ENCODE data around the gene DPY19L1. TPM values are rescaled to one million over a fixed set of nuclear protein-coding genes. Genes with fewer than 3 reads are reported as not detected.
"Not testable (repeated sequence)": the region's sequence is repeated elsewhere in the genome, so short reads cannot be mapped to it uniquely, and the experiment has no call there.

The DPY19L1 gene
- total and polyA plus RNA-seq, 2 donors, result 5.5 to 10.8 TPM

DNA sequence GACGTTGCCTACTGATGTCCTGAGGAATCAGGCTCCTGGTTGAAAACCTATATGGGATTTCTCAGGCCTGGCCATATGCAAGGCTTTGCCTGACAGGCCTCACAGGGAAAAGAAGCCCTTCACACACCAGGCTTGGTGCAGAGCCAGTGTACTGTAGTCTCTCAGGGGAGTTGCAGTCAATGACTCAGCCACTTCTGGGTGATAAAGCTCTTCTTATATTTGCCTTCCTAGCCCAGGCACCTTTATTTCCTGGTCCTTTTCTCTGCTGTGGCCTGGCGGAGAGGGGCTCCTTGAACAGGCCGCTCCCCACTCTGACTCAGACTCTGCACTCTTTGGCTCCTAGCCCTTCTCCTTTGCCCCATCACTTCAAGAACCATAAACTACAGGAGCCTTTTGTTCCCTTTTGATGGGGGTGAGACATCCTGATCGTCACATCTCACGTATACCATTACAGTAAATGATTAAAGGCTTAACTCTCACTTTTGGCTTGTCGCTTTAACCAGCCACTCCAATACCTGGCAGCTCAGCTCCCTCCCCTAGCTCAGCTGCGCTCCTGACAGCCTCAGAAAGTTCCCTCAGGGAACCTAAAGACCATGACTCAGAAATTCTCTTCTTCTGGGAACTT lies 33.5 kb downstream of the DPY19L1 start:
- Histone ChIP-seq H3K4me1 (ENCODE audit: control insufficient read depth in 2 of 2, insufficient read depth in 2 of 2, low read length in 2 of 2) (no peaks in the 10 kb centered on the region), H3K9me3 (ENCODE audit: control insufficient read depth in 2 of 2, insufficient read depth in 1 of 2, low read length in 1 of 2) (no peaks in the 10 kb centered on the region), H3K36me3 (ENCODE audit: control insufficient read depth in 2 of 2, insufficient read depth in 2 of 2, low read length in 1 of 2) (no peaks in the 10 kb centered on the region), H3K27me3 (ENCODE audit: control insufficient read depth in 2 of 2, insufficient read depth in 1 of 2, low read length in 1 of 2) (no peaks in the 10 kb centered on the region), H3K4me3 (ENCODE audit: low read length in 2 of 2) (no peak overlapping the region), H3K27ac (ENCODE audit: low read depth in 1 of 2, low read length in 1 of 2) (no peak overlapping the region)
- WGBS, result 96% methylated on average over 7 of the region's 7 CpGs
- DNase-seq (ENCODE audit: low read depth in 6 of 9, low spot score in 9 of 9), result no peak

DNA sequence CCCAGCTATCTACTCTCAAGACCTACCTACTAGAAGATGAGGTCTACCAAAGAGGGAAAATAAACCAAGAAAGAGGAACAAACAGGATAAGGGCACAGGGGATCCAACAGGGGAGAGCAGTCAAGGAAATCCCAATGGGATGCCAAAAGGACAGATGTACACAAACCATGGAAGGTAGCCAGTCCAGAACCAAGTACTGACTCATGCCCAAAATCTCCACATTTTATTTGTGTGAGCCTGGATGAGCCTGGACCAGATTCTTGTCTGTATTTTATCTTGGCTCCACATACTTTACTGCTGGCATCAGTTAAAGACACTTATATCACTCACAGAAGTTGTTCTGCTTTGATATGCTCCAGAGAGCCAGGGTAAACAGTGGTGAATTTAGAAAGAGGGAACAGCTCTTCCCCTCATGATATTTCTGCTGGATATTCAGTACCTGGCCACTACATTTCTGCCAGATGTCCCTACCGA lies 34.1 kb downstream of the DPY19L1 start:
- not testable (repeated sequence) for H3K9me3 ChIP-seq (ENCODE audit: control insufficient read depth in 2 of 2, insufficient read depth in 1 of 2, low read length in 1 of 2); H3K36me3 ChIP-seq (ENCODE audit: control insufficient read depth in 2 of 2, insufficient read depth in 2 of 2, low read length in 1 of 2); H3K27me3 ChIP-seq (ENCODE audit: control insufficient read depth in 2 of 2, insufficient read depth in 1 of 2, low read length in 1 of 2); H3K4me1 ChIP-seq (ENCODE audit: control insufficient read depth in 2 of 2, insufficient read depth in 2 of 2, low read length in 2 of 2); DNase-seq (ENCODE audit: low read depth in 6 of 9, low spot score in 9 of 9); H3K4me3 ChIP-seq (ENCODE audit: low read length in 2 of 2); H3K27ac ChIP-seq (ENCODE audit: low read depth in 1 of 2, low read length in 1 of 2)
- WGBS, result 97% methylated on average over 1 of the region's 1 CpG

DNA sequence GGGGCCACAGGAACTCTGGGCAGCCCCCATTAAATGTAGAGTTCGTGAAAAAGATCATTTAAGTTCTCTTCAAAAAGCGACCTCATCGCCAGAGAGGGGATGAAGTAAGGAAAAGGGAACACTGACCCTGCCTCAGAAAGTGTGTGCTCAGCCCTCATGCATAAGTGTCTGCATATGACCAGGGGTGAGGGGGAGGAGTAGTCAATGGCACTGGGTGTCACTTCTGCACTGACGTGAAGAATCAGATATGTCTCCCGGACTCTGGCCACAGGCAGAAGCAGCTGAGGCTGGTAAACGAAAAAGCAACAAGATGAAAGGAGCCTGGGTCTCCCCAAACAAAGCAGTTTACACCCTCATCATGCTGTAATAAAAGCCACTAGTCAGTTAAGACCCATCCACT lies 39.0 kb downstream of the DPY19L1 start:
- not testable (repeated sequence) for DNase-seq (ENCODE audit: low read depth in 6 of 9, low spot score in 9 of 9); H3K4me1 ChIP-seq (ENCODE audit: control insufficient read depth in 2 of 2, insufficient read depth in 2 of 2, low read length in 2 of 2); H3K27ac ChIP-seq (ENCODE audit: low read depth in 1 of 2, low read length in 1 of 2); H3K36me3 ChIP-seq (ENCODE audit: control insufficient read depth in 2 of 2, insufficient read depth in 2 of 2, low read length in 1 of 2); H3K9me3 ChIP-seq (ENCODE audit: control insufficient read depth in 2 of 2, insufficient read depth in 1 of 2, low read length in 1 of 2); H3K27me3 ChIP-seq (ENCODE audit: control insufficient read depth in 2 of 2, insufficient read depth in 1 of 2, low read length in 1 of 2); H3K4me3 ChIP-seq (ENCODE audit: low read length in 2 of 2)
- WGBS, result 95% methylated on average over 6 of the region's 6 CpGs

DNA sequence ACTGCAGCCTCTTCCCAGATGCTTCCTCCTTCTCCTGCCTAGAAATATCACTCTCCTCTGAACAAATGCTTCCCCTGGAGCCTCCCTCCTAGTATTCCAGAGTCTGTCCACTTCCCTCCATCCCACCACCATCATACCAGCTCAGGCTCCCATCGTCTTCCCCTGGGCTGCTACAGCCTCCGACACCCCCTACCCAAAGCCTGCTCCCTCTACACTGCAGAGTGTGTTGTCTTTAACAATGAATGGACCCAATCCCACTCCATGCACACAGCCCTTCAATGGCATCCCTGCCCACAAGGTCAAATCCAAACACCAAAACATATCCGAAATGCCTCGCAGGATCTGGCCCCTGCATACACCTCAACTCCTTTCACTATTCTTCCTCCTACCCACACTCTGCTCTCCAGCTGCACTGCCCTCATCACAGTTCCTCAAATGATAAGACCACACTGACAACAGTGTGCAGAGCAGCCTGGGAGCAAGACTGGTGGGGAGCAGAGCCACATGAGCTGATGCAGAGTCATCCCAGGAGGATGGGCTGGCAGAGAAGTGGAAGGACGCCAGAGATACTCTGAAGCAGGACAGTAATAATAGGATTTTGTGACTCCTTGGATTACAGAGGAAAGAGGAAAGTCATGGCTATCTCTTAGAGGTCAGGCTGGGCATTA lies 40.7 kb downstream of the DPY19L1 start:
- 86% methylated on average over 3 of the region's 5 CpGs for WGBS

DNA sequence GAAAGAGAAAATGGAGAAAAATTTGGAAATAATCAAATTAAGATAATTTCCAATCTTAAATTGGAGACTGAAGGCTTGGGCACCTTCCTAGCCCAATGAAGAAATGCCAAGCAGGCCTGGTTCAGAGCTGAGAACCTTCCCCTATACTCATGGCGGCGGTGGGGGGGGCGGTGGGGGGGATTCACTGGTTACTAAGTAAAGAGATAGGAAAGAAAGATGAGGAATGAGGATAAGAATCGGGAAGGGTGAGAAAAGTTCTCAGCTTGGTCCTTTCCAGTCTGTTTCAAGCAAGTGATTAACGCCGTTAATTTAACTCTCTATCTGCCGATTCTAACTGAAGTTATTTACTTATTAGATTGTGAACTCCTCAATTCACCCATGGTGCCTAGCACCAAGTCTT lies 41.5 kb downstream of the DPY19L1 start:
- 97% methylated on average over 7 of the region's 7 CpGs for WGBS
- H3K27ac ChIP-seq (ENCODE audit: low read depth in 1 of 2, low read length in 1 of 2), result no peak overlapping the region
- H3K27me3 ChIP-seq (ENCODE audit: control insufficient read depth in 2 of 2, insufficient read depth in 1 of 2, low read length in 1 of 2), result no peaks in the 10 kb centered on the region
- H3K4me1 ChIP-seq (ENCODE audit: control insufficient read depth in 2 of 2, insufficient read depth in 2 of 2, low read length in 2 of 2), result no peaks in the 10 kb centered on the region
- no peaks in the 10 kb centered on the region for H3K9me3 ChIP-seq (ENCODE audit: control insufficient read depth in 2 of 2, insufficient read depth in 1 of 2, low read length in 1 of 2)
- H3K36me3 ChIP-seq (ENCODE audit: control insufficient read depth in 2 of 2, insufficient read depth in 2 of 2, low read length in 1 of 2), result no peaks in the 10 kb centered on the region
- no peak for DNase-seq (ENCODE audit: low read depth in 6 of 9, low spot score in 9 of 9)
- H3K4me3 ChIP-seq (ENCODE audit: low read length in 2 of 2), result no peak overlapping the region

More for the DNA sequence above, 40.7 kb downstream of the DPY19L1 start:
- not testable (repeated sequence) for H3K4me3 ChIP-seq (ENCODE audit: low read length in 2 of 2); H3K9me3 ChIP-seq (ENCODE audit: control insufficient read depth in 2 of 2, insufficient read depth in 1 of 2, low read length in 1 of 2); H3K27ac ChIP-seq (ENCODE audit: low read depth in 1 of 2, low read length in 1 of 2); DNase-seq (ENCODE audit: low read depth in 6 of 9, low spot score in 9 of 9); H3K36me3 ChIP-seq (ENCODE audit: control insufficient read depth in 2 of 2, insufficient read depth in 2 of 2, low read length in 1 of 2); H3K4me1 ChIP-seq (ENCODE audit: control insufficient read depth in 2 of 2, insufficient read depth in 2 of 2, low read length in 2 of 2); H3K27me3 ChIP-seq (ENCODE audit: control insufficient read depth in 2 of 2, insufficient read depth in 1 of 2, low read length in 1 of 2)

DNA sequence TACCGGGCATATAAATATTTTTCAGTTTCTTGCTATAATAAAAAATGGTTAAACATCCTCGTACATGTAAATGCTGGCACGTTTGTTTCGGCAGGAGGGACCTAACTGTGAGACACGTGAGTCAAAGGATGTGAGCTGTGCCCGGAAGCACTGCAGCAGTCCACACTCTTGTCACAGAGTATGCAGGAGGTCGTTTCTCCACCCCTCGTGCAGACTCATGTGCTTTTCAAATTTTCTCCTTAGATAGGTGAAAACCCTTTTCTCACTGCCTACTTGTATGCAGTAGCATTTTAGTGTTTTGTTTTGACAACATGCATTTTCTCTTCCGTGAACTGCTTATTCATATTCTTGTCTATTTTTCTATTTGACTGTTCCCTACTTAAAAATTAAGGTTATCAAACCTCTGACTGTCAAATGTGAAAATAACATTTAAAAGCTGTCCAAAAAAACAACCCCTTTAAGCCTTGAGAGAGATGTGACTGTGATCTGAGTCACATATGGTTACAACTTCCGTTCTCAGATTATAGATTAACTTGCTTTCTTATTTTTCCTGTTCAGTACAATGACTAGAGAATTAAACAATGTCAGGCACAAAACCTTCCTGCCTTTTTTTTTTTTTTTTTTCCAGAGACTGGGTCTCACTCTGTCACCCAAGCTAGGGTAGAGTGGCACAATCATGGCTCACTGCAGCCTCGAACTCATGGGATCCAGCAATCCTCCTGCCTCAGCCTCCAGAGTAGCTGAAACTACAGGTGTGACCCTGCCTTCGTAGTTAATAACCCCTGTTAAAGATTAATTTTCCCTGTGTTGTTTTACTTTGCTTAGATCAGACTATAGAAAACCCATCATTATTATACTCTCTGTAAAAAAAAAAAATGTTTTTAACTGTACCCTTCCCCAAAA lies 45.1 kb downstream of the DPY19L1 start:
- no peaks in the 10 kb centered on the region for H3K27me3 ChIP-seq (ENCODE audit: control insufficient read depth in 2 of 2, insufficient read depth in 1 of 2, low read length in 1 of 2)
- H3K4me1 ChIP-seq (ENCODE audit: control insufficient read depth in 2 of 2, insufficient read depth in 2 of 2, low read length in 2 of 2), result no peaks in the 10 kb centered on the region
- H3K4me3 ChIP-seq (ENCODE audit: low read length in 2 of 2), result no peak overlapping the region
- WGBS, result 93% methylated on average over 12 of the region's 12 CpGs
- H3K9me3 ChIP-seq (ENCODE audit: control insufficient read depth in 2 of 2, insufficient read depth in 1 of 2, low read length in 1 of 2), result no peaks in the 10 kb centered on the region
- no peak overlapping the region for H3K27ac ChIP-seq (ENCODE audit: low read depth in 1 of 2, low read length in 1 of 2)
- no peaks in the 10 kb centered on the region for H3K36me3 ChIP-seq (ENCODE audit: control insufficient read depth in 2 of 2, insufficient read depth in 2 of 2, low read length in 1 of 2)
- no peak for DNase-seq (ENCODE audit: low read depth in 6 of 9, low spot score in 9 of 9)

DNA sequence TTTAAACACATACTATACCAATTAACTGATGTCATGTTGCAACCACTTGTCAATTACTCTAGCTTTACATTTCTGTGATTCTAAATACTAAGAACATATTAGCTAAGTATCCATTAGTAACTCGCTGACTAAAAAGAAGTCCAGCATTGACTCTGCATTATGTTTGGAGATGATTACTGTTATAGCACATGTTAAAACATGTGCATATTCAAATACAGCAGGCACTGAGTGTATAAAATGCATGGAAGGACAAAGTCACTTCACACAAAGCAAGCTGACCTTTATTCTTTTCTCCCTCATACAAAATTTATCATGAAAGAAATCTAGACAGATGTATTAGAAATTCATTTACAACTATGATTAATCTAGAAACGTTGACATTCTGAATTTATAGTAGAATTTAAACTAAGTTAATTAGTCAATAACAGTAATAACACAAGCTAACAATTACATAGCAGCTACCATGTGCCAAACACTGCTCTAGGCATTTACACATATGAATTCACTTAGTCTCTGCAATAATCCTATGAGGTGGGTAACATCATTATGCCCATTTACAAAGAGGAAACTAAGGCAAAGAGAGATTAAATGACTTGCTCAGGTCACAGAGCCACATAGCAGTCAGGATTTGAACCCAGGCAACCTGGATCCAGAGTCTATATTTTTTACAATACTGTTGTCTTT lies 48.7 kb downstream of the DPY19L1 start:
- not testable (repeated sequence) for H3K27ac ChIP-seq (ENCODE audit: low read depth in 1 of 2, low read length in 1 of 2); H3K9me3 ChIP-seq (ENCODE audit: control insufficient read depth in 2 of 2, insufficient read depth in 1 of 2, low read length in 1 of 2); DNase-seq (ENCODE audit: low read depth in 6 of 9, low spot score in 9 of 9); H3K4me1 ChIP-seq (ENCODE audit: control insufficient read depth in 2 of 2, insufficient read depth in 2 of 2, low read length in 2 of 2); H3K27me3 ChIP-seq (ENCODE audit: control insufficient read depth in 2 of 2, insufficient read depth in 1 of 2, low read length in 1 of 2); H3K36me3 ChIP-seq (ENCODE audit: control insufficient read depth in 2 of 2, insufficient read depth in 2 of 2, low read length in 1 of 2); H3K4me3 ChIP-seq (ENCODE audit: low read length in 2 of 2)
- 94% methylated on average over 2 of the region's 2 CpGs for WGBS

DNA sequence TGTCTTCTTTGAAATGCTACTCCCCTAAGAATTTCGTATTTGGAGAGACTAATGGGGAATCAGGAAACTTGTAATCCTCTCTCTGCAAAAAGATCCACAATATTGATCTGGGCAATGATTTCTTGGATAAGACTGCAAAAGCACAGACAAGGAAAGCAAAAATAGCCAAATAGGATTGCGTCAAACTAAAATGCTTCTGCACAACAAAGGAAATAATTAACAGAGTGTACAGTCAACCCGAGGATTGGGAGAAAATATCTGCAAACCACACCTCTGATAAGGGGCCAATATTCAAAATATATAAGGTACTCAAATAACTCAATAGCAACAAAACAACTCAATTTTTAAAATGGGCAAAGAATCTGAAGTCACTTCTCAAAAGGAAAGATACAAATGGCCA lies 52.1 kb downstream of the DPY19L1 start:
- WGBS, result 97% methylated on average over 3 of the region's 3 CpGs
- not testable (repeated sequence) for H3K27me3 ChIP-seq (ENCODE audit: control insufficient read depth in 2 of 2, insufficient read depth in 1 of 2, low read length in 1 of 2); H3K9me3 ChIP-seq (ENCODE audit: control insufficient read depth in 2 of 2, insufficient read depth in 1 of 2, low read length in 1 of 2); H3K4me1 ChIP-seq (ENCODE audit: control insufficient read depth in 2 of 2, insufficient read depth in 2 of 2, low read length in 2 of 2); H3K4me3 ChIP-seq (ENCODE audit: low read length in 2 of 2); H3K27ac ChIP-seq (ENCODE audit: low read depth in 1 of 2, low read length in 1 of 2); H3K36me3 ChIP-seq (ENCODE audit: control insufficient read depth in 2 of 2, insufficient read depth in 2 of 2, low read length in 1 of 2); DNase-seq (ENCODE audit: low read depth in 6 of 9, low spot score in 9 of 9)
